Endothelial cell of umbilical vein (primary cell): ENCODE measurements around the gene GARS1. TPM values are rescaled to one million over a fixed set of nuclear protein-coding genes. Genes with fewer than 3 reads are reported as not detected.

Experiments
- BruUV-seq: library from RNA; stranded (reverse); fragments of 400-500 nt; replicated peaks from 2 replicates; lab custom pipeline; 2021; lab: Mats Ljungman, UMichigan
- CTCF ChIA-PET: fragments of 300-600, 350-600 bp; sonication (Branson Sonifier 250); formaldehyde crosslinking; loops from one replicate; lab custom pipeline; 2021; ENCODE audit warnings: antibody characterized with exemption, inconsistent platforms; lab: Charles Lee
- POLR2A ChIA-PET: fragments of 300-600, 350-600 bp; sonication (Branson Sonifier 250); formaldehyde crosslinking; loops from one replicate; lab custom pipeline; 2021; ENCODE audit warnings: antibody characterized with exemption, inconsistent platforms; lab: Charles Lee
- DNase-seq: peaks from one replicate; pipeline ENCODE4 v3.0.0-alpha.2; 2011; ENCODE audit warnings: low read depth, low spot score
- FAIRE-seq: peaks from 2 replicates; lab custom pipeline; 2011; peaks lifted over from hg19 to GRCh38; lab: Jason Lieb, UNC
- H2AFZ ChIP-seq: 2 replicates; pipeline ENCODE4 v1.6.0; 2012; ENCODE audit warnings: low read depth, low read length, control low read depth, inconsistent platforms
- H3K27ac ChIP-seq: 2 replicates; pipeline ENCODE4 v1.5.1; 2011; ENCODE audit warnings: low read depth, mild to moderate bottlenecking, control low read depth, low read length, moderate library complexity; ENCODE audit not compliant: insufficient read depth
- H3K27me3 ChIP-seq, 2 experiments: 2 replicates each; pipeline versions ENCODE4 v1.6.0 to v1.6.1; 2011; ENCODE audit warnings: low read length in 2 of 2, mixed read lengths in 1 of 2; ENCODE audit not compliant: control insufficient read depth in 2 of 2, insufficient read depth in 2 of 2
- H3K36me3 ChIP-seq, 2 experiments: 2 replicates in 1 of 2; 3 replicates in 1 of 2; pipeline ENCODE4 v1.5.1; 2011; ENCODE audit warnings: low read length in 2 of 2, mild to moderate bottlenecking in 1 of 2, moderate library complexity in 1 of 2; ENCODE audit not compliant: control insufficient read depth in 2 of 2, insufficient read depth in 2 of 2; ENCODE audit errors: extremely low read depth in 1 of 2
- H3K4me1 ChIP-seq: 3 replicates; pipeline ENCODE4 v1.5.1; 2011; ENCODE audit warnings: mild to moderate bottlenecking, low read length; ENCODE audit not compliant: control insufficient read depth, insufficient read depth; ENCODE audit errors: extremely low read depth
- H3K4me2 ChIP-seq: 2 replicates; pipeline ENCODE4 v1.6.1; 2011; ENCODE audit warnings: low read length, control low read depth, mixed read lengths; ENCODE audit not compliant: insufficient read depth
- H3K4me3 ChIP-seq, 3 experiments: fragments of 200-600 bp in 1 of 3; sonication (generic), shearing (Covaris generic) in 1 of 3; replicated peaks in 1 of 3; 2 replicates each; pipeline ENCODE4 v1.5.1; 2011 to 2016; ENCODE audit warnings: control low read depth in 3 of 3, low read length in 3 of 3, mild to moderate bottlenecking in 2 of 3, inconsistent platforms in 1 of 3, low read depth in 1 of 3, moderate library complexity in 1 of 3; ENCODE audit not compliant: insufficient read depth in 1 of 3
- H3K79me2 ChIP-seq: 2 replicates; pipeline ENCODE4 v1.6.0; 2012; ENCODE audit warnings: low read length, inconsistent platforms; ENCODE audit not compliant: control insufficient read depth, insufficient read depth
- H3K9ac ChIP-seq: replicated peaks from 2 replicates; pipeline ENCODE3; 2011; ENCODE audit warnings: low read length, control low read depth; ENCODE audit not compliant: insufficient read depth; ENCODE audit errors: extremely low read depth
- H3K9me1 ChIP-seq: replicated peaks from 3 replicates; pipeline ENCODE4 v1.6.0; 2011; ENCODE audit warnings: mild to moderate bottlenecking, low read length; ENCODE audit not compliant: control insufficient read depth, insufficient read depth; ENCODE audit errors: extremely low read depth
- H3K9me3 ChIP-seq: replicated peaks from 2 replicates; pipeline ENCODE4 v1.5.1; 2012; ENCODE audit warnings: low read length, inconsistent platforms; ENCODE audit not compliant: control insufficient read depth, insufficient read depth
- H4K20me1 ChIP-seq: replicated peaks from 2 replicates; pipeline ENCODE3; 2011; ENCODE audit warnings: mild to moderate bottlenecking, low read length; ENCODE audit not compliant: control insufficient read depth, insufficient read depth; ENCODE audit errors: extremely low read depth
- CTCF ChIP-seq, 2 donors: IDR thresholded peaks; 1 replicate in 1 of 2; 2 replicates in 1 of 2; pipeline ENCODE4 v1.5.1; 2011; ENCODE audit warnings: low read length in 2 of 2, mild to moderate bottlenecking in 2 of 2, moderate library complexity in 2 of 2, control low read depth in 1 of 2, inconsistent platforms in 1 of 2, low read depth in 1 of 2; ENCODE audit not compliant: insufficient read depth in 1 of 2; ENCODE audit errors: extremely low read depth in 1 of 2
- EZH2 ChIP-seq: IDR thresholded peaks from 2 replicates; pipeline ENCODE4 v1.6.1; 2012; ENCODE audit warnings: borderline replicate concordance, low read depth, mild to moderate bottlenecking, moderate library complexity, low read length, inconsistent platforms; ENCODE audit not compliant: severe bottlenecking
- FOS ChIP-seq: IDR thresholded peaks from 2 replicates; pipeline ENCODE4 v1.6.1; 2011; ENCODE audit warnings: mild to moderate bottlenecking, low read length, moderate library complexity, borderline replicate concordance; ENCODE audit not compliant: insufficient read depth
- GATA2 ChIP-seq: IDR thresholded peaks from 2 replicates; pipeline ENCODE4 v1.7.0; 2011; ENCODE audit warnings: low read depth, mild to moderate bottlenecking, moderate library complexity, mixed read lengths, low read length; ENCODE audit not compliant: insufficient read length, insufficient read depth
- JUN ChIP-seq: IDR thresholded peaks from 2 replicates; pipeline ENCODE4 v1.6.1; 2011; ENCODE audit warnings: borderline replicate concordance, low read depth; ENCODE audit not compliant: insufficient read length, insufficient read depth
- MAX ChIP-seq: IDR thresholded peaks from 2 replicates; pipeline ENCODE4 v1.6.1; 2011; ENCODE audit not compliant: insufficient read depth, insufficient read length
- MYC ChIP-seq: IDR thresholded peaks from one replicate; pipeline ENCODE4 v1.6.1; 2011; ENCODE audit warnings: mild to moderate bottlenecking, low read depth, low read length
- POLR2A ChIP-seq: IDR thresholded peaks from 2 replicates; pipeline ENCODE4 v1.6.1; 2012; ENCODE audit warnings: low read depth, mild to moderate bottlenecking, control low read depth, low read length
- POLR2AphosphoS5 ChIP-seq: IDR thresholded peaks from 2 replicates; pipeline ENCODE4 v1.6.1; 2012; ENCODE audit warnings: low read depth, mild to moderate bottlenecking, control low read depth, low read length, moderate library complexity; ENCODE audit not compliant: insufficient read depth
- dilution Hi-C: fragments of 300-500 bp; cut with MboI; formaldehyde crosslinking; loops from one replicate; pipeline ENCODE4 v1.15.0; 2019; ENCODE audit warnings: low sequenced_read_pairs; ENCODE audit not compliant: extremely low pct_ligation_motif_present
- intact Hi-C: fragments of 100-400 bp; cut with micrococcal nuclease; formaldehyde crosslinking; loops from one replicate; pipeline ENCODE4 v1.10.0; 2022
- polyA plus RNA-seq, 4 experiments: library from polyadenylated mRNA; depleted of rRNA in 3 of 4; stranded (reverse) in 3 of 4; unstranded in 1 of 4; fragments of >200 nt; gene quantifications; 2 replicates each; pipeline versions ENCODE4 v1.2.1 to v1.2.3, GENCODE V29; 2011 to 2012; ENCODE audit warnings: missing spikeins in 1 of 4
- total RNA-seq: library from RNA; stranded (reverse); gene quantifications from 2 replicates; pipeline ENCODE4 v1.2.3, GENCODE V29; 2021

The GARS1 gene
- total and polyA plus RNA-seq, 2 donors (not counting 3 experiments of a cell fraction or from before 2014, with no cell fraction given) = 194 to 295 TPM

- Histone ChIP-seq H3K27me3 (no peaks in the 10 kb centered on the region), H2AFZ (no peak overlapping the region), H3K9me3 (no peaks in the 10 kb centered on the region), H4K20me1 (no peaks in the 10 kb centered on the region), H3K9ac (peak overlapping the region; percentile 93), H3K27ac (peak overlapping the region; percentile 84), H3K4me2 (peak overlapping the region; percentile 88), H3K36me3 (peaks cover 7 to 9% of the 10 kb centered on the region in 2 experiments), H3K79me2 (peaks cover 67% of the 10 kb centered on the region), H3K4me1 (peaks cover 21% of the 10 kb centered on the region), H3K9me1 (no peaks in the 10 kb centered on the region), H3K4me3 (peak overlapping the region; percentile 53 to 96 (median 57))
- no TSS peak for BruUV-seq
- intact Hi-C loops (no loop called here), dilution Hi-C loops (no loop called here)
- no peak for DNase-seq
- CTCF ChIA-PET = no interaction called here
- POLR2A ChIA-PET = no interaction called here
- no peak for FAIRE-seq
- TF ChIP-seq MAX = no peak
- TF ChIP-seq EZH2 = no peak
- TF ChIP-seq POLR2A = no peak
- no peak for TF ChIP-seq MYC
- TF ChIP-seq GATA2 = no peak
- TF ChIP-seq POLR2AphosphoS5 = no peak
- no peak for TF ChIP-seq JUN
- TF ChIP-seq CTCF (IDR thresholded peaks at IDR 0.05; ENCODE audit: extremely low read depth in 1 of 2, insufficient read depth in 1 of 2, low read depth in 1 of 2, low read length in 2 of 2) = no peak
- TF ChIP-seq FOS = no peak
Measured at GRCh38 chr7:30596721-30597120, 2.0 kb downstream of the GARS1 start.
